Measurements from ENCODE around the gene PKD2.
"Not testable (repeated sequence)": the region's sequence is repeated elsewhere in the genome, so short reads cannot be mapped to it uniquely, and the experiment has no call there.

Gene PKD2

GRCh38 chr4:88106205-88106604 is 98.8 kb downstream of the PKD2 start:
- Histone ChIP-seq H3K27me3 (ENCODE audit: control insufficient read depth in 1 of 2, insufficient read depth in 2 of 2, low read length in 2 of 2) (no peaks in the 10 kb centered on the region), H3K4me1 (ENCODE audit: insufficient read depth, low read length) (no peaks in the 10 kb centered on the region), H3K4me3 (ENCODE audit: low read depth in 1 of 2, low read length in 2 of 2) (no peak overlapping the region), H3K27ac (ENCODE audit: low read depth, low read length) (no peak overlapping the region), H3K36me3 (ENCODE audit: insufficient read depth, low read length) (no peaks in the 10 kb centered on the region), H3K9ac (ENCODE audit: low read length) (no peak overlapping the region), H3K9me3 (ENCODE audit: low read length) (no peaks in the 10 kb centered on the region)

- no peak overlapping the region for H3K27ac ChIP-seq (ENCODE audit: low read depth, low read length)
- H3K27me3 ChIP-seq (ENCODE audit: control insufficient read depth in 1 of 2, insufficient read depth in 2 of 2, low read length in 2 of 2): no peaks in the 10 kb centered on the region
- H3K9me3 ChIP-seq (ENCODE audit: low read length): no peaks in the 10 kb centered on the region
- no peak overlapping the region for H3K4me3 ChIP-seq (ENCODE audit: low read depth in 1 of 2, low read length in 2 of 2)
- H3K9ac ChIP-seq (ENCODE audit: low read length): no peak overlapping the region
- no peaks in the 10 kb centered on the region for H3K36me3 ChIP-seq (ENCODE audit: insufficient read depth, low read length)
- no peaks in the 10 kb centered on the region for H3K4me1 ChIP-seq (ENCODE audit: insufficient read depth, low read length)
Observed at GRCh38 chr4:88107406-88108107, 100.1 kb downstream of the PKD2 start.

- H3K9me3 ChIP-seq (ENCODE audit: low read length); H3K9ac ChIP-seq (ENCODE audit: low read length); H3K36me3 ChIP-seq (ENCODE audit: insufficient read depth, low read length); H3K27me3 ChIP-seq (ENCODE audit: control insufficient read depth in 1 of 2, insufficient read depth in 2 of 2, low read length in 2 of 2); H3K4me3 ChIP-seq (ENCODE audit: low read depth in 1 of 2, low read length in 2 of 2); H3K4me1 ChIP-seq (ENCODE audit: insufficient read depth, low read length); H3K27ac ChIP-seq (ENCODE audit: low read depth, low read length): not testable (repeated sequence)
Observed at GRCh38 chr4:88108108-88108465, 100.7 kb downstream of the PKD2 start.

- Histone ChIP-seq H3K9me3 (ENCODE audit: low read length) (no peaks in the 10 kb centered on the region), H3K4me1 (ENCODE audit: insufficient read depth, low read length) (no peaks in the 10 kb centered on the region), H3K27ac (ENCODE audit: low read depth, low read length) (no peak overlapping the region), H3K9ac (ENCODE audit: low read length) (no peak overlapping the region), H3K27me3 (ENCODE audit: control insufficient read depth in 1 of 2, insufficient read depth in 2 of 2, low read length in 2 of 2) (no peaks in the 10 kb centered on the region), H3K4me3 (ENCODE audit: low read depth in 1 of 2, low read length in 2 of 2) (no peak overlapping the region), H3K36me3 (ENCODE audit: insufficient read depth, low read length) (no peaks in the 10 kb centered on the region)
Observed at GRCh38 chr4:88108747-88109122, 101.3 kb downstream of the PKD2 start.

GRCh38 chr4:88109123-88109881 is 101.9 kb downstream of the PKD2 start:
- Histone ChIP-seq H3K9me3 (ENCODE audit: low read length) (no peaks in the 10 kb centered on the region), H3K27me3 (ENCODE audit: control insufficient read depth in 1 of 2, insufficient read depth in 2 of 2, low read length in 2 of 2) (no peaks in the 10 kb centered on the region), H3K4me3 (ENCODE audit: low read depth in 1 of 2, low read length in 2 of 2) (no peak overlapping the region), H3K36me3 (ENCODE audit: insufficient read depth, low read length) (no peaks in the 10 kb centered on the region), H3K27ac (ENCODE audit: low read depth, low read length) (no peak overlapping the region), H3K9ac (ENCODE audit: low read length) (no peak overlapping the region), H3K4me1 (ENCODE audit: insufficient read depth, low read length) (no peaks in the 10 kb centered on the region)

GRCh38 chr4:88110826-88111225 is 103.4 kb downstream of the PKD2 start:
- H3K9me3 ChIP-seq (ENCODE audit: low read length): no peaks in the 10 kb centered on the region
- no peak overlapping the region for H3K4me3 ChIP-seq (ENCODE audit: low read depth in 1 of 2, low read length in 2 of 2)
- H3K27me3 ChIP-seq (ENCODE audit: control insufficient read depth in 1 of 2, insufficient read depth in 2 of 2, low read length in 2 of 2): no peaks in the 10 kb centered on the region
- no peak overlapping the region for H3K9ac ChIP-seq (ENCODE audit: low read length)
- no peak overlapping the region for H3K27ac ChIP-seq (ENCODE audit: low read depth, low read length)
- no peaks in the 10 kb centered on the region for H3K36me3 ChIP-seq (ENCODE audit: insufficient read depth, low read length)
- H3K4me1 ChIP-seq (ENCODE audit: insufficient read depth, low read length): no peaks in the 10 kb centered on the region

GRCh38 chr4:88112856-88113255 is 105.4 kb downstream of the PKD2 start:
- H3K27ac ChIP-seq (ENCODE audit: low read depth, low read length): no peak overlapping the region
- H3K9me3 ChIP-seq (ENCODE audit: low read length): no peaks in the 10 kb centered on the region
- H3K4me1 ChIP-seq (ENCODE audit: insufficient read depth, low read length): no peaks in the 10 kb centered on the region
- no peak overlapping the region for H3K9ac ChIP-seq (ENCODE audit: low read length)
- no peak overlapping the region for H3K4me3 ChIP-seq (ENCODE audit: low read depth in 1 of 2, low read length in 2 of 2)
- H3K27me3 ChIP-seq (ENCODE audit: control insufficient read depth in 1 of 2, insufficient read depth in 2 of 2, low read length in 2 of 2): no peaks in the 10 kb centered on the region
- H3K36me3 ChIP-seq (ENCODE audit: insufficient read depth, low read length): no peaks in the 10 kb centered on the region

- Histone ChIP-seq H3K9ac (ENCODE audit: low read length) (no peak overlapping the region), H3K36me3 (ENCODE audit: insufficient read depth, low read length) (no peaks in the 10 kb centered on the region), H3K4me1 (ENCODE audit: insufficient read depth, low read length) (no peaks in the 10 kb centered on the region), H3K27ac (ENCODE audit: low read depth, low read length) (no peak overlapping the region), H3K9me3 (ENCODE audit: low read length) (peaks cover 4% of the 10 kb centered on the region), H3K4me3 (ENCODE audit: low read depth in 1 of 2, low read length in 2 of 2) (no peak overlapping the region), H3K27me3 (ENCODE audit: control insufficient read depth in 1 of 2, insufficient read depth in 2 of 2, low read length in 2 of 2) (no peaks in the 10 kb centered on the region)
Observed at GRCh38 chr4:88115587-88115986, 108.2 kb downstream of the PKD2 start.

- no peak overlapping the region for H3K27ac ChIP-seq (ENCODE audit: low read depth, low read length)
Observed at GRCh38 chr4:88119943-88120342, 112.5 kb downstream of the PKD2 start.

GRCh38 chr4:88122260-88122659 is 114.8 kb downstream of the PKD2 start:
- H3K4me1 ChIP-seq (ENCODE audit: insufficient read depth, low read length); H3K9ac ChIP-seq (ENCODE audit: low read length); H3K36me3 ChIP-seq (ENCODE audit: insufficient read depth, low read length); H3K27me3 ChIP-seq (ENCODE audit: control insufficient read depth in 1 of 2, insufficient read depth in 2 of 2, low read length in 2 of 2); H3K27ac ChIP-seq (ENCODE audit: low read depth, low read length); H3K4me3 ChIP-seq (ENCODE audit: low read depth in 1 of 2, low read length in 2 of 2); H3K9me3 ChIP-seq (ENCODE audit: low read length): not testable (repeated sequence)

More at GRCh38 chr4:88119943-88120342, 112.5 kb downstream of the PKD2 start:
- Histone ChIP-seq H3K36me3 (ENCODE audit: insufficient read depth, low read length) (no peaks in the 10 kb centered on the region), H3K27me3 (ENCODE audit: control insufficient read depth in 1 of 2, insufficient read depth in 2 of 2, low read length in 2 of 2) (no peaks in the 10 kb centered on the region), H3K9ac (ENCODE audit: low read length) (no peak overlapping the region), H3K9me3 (ENCODE audit: low read length) (peaks cover 4% of the 10 kb centered on the region), H3K4me3 (ENCODE audit: low read depth in 1 of 2, low read length in 2 of 2) (no peak overlapping the region), H3K4me1 (ENCODE audit: insufficient read depth, low read length) (no peaks in the 10 kb centered on the region)
